CD14-positive monocyte (primary cell): ENCODE measurements around the gene CIITA. TPM values are rescaled to one million over a fixed set of nuclear protein-coding genes. Genes with fewer than 3 reads are reported as not detected.
A peak's percentile ranks its signal among the peaks of the same experiment; 100 is the strongest.

Experiments
- DNase-seq, 3 donors: peaks; one replicate each; pipeline ENCODE4 v3.0.0-alpha.2; 2011 to 2022
- H2AFZ ChIP-seq: 2 replicates; pipeline ENCODE4 v1.6.0; 2012; ENCODE audit warnings: mild to moderate bottlenecking, low read depth, low read length, inconsistent platforms; ENCODE audit not compliant: insufficient read depth, poor library complexity, severe bottlenecking
- H3K27ac ChIP-seq, 2 donors: 1 replicate in 1 of 2; 2 replicates in 1 of 2; pipeline ENCODE4 v1.5.1; 2012 to 2013; ENCODE audit warnings: low read length in 2 of 2, control low read depth in 1 of 2, inconsistent platforms in 1 of 2, low read depth in 1 of 2, mild to moderate bottlenecking in 1 of 2
- H3K27me3 ChIP-seq, 2 donors: one replicate each; pipeline versions ENCODE4 v1.6.0 to v1.6.1; 2011 to 2013; ENCODE audit warnings: low read length in 2 of 2; ENCODE audit not compliant: control insufficient read depth in 2 of 2, insufficient read depth in 2 of 2
- H3K36me3 ChIP-seq, 2 donors: replicated peaks in 1 of 2; 1 replicate in 1 of 2; 2 replicates in 1 of 2; pipeline versions ENCODE4 v1.5.1 to v1.6.1; 2012 to 2013; ENCODE audit warnings: low read length in 2 of 2, control low read depth in 1 of 2, inconsistent platforms in 1 of 2, mild to moderate bottlenecking in 1 of 2; ENCODE audit not compliant: insufficient read depth in 2 of 2, control insufficient read depth in 1 of 2
- H3K4me1 ChIP-seq, 2 donors: 1 replicate in 1 of 2; 2 replicates in 1 of 2; pipeline versions ENCODE4 v1.5.1 to v1.6.1; 2012 to 2013; ENCODE audit warnings: low read length in 2 of 2, control low read depth in 1 of 2, inconsistent platforms in 1 of 2, mild to moderate bottlenecking in 1 of 2, moderate library complexity in 1 of 2; ENCODE audit not compliant: insufficient read depth in 2 of 2, control insufficient read depth in 1 of 2
- H3K4me2 ChIP-seq: replicated peaks from 2 replicates; pipeline ENCODE3; 2012; ENCODE audit warnings: low read length, moderate library complexity, mild to moderate bottlenecking; ENCODE audit not compliant: poor library complexity, severe bottlenecking; ENCODE audit errors: extremely low read depth
- H3K4me3 ChIP-seq, 3 experiments: fragments of 200-600 bp in 1 of 3; sonication (generic) in 1 of 3; replicated peaks in 1 of 3; 1 replicate in 2 of 3; 2 replicates in 1 of 3; pipeline ENCODE4 v1.5.1; 2011 to 2013; ENCODE audit warnings: low read length in 3 of 3, mild to moderate bottlenecking in 3 of 3, control low read depth in 2 of 3, low read depth in 2 of 3, inconsistent platforms in 1 of 3, moderate library complexity in 1 of 3
- H3K79me2 ChIP-seq: 2 replicates; pipeline ENCODE4 v1.6.0; 2012; ENCODE audit warnings: mild to moderate bottlenecking, control low read depth, inconsistent platforms, low read length, moderate library complexity; ENCODE audit not compliant: insufficient read depth
- H3K9ac ChIP-seq: 2 replicates; pipeline ENCODE4 v1.6.0; 2017; ENCODE audit warnings: low read length, mild to moderate bottlenecking; ENCODE audit not compliant: insufficient read depth, poor library complexity, severe bottlenecking
- H3K9me3 ChIP-seq, 2 donors: replicated peaks in 1 of 2; 1 replicate in 1 of 2; 2 replicates in 1 of 2; pipeline versions ENCODE4 v1.5.1 to v1.6.1; 2012 to 2013; ENCODE audit warnings: low read length in 2 of 2, control low read depth in 1 of 2; ENCODE audit not compliant: control insufficient read depth in 1 of 2, insufficient read depth in 1 of 2
- H4K20me1 ChIP-seq: 2 replicates; pipeline ENCODE4 v1.6.0; 2012; ENCODE audit warnings: mild to moderate bottlenecking, low read length, control low read depth, moderate library complexity; ENCODE audit not compliant: insufficient read depth
- H3K27ac Mint-ChIP-seq, 7 donors: one replicate each; pipeline ENCODE4 v1.8.0; 2020; ENCODE audit warnings: mild to moderate bottlenecking in 7 of 7, mixed read lengths in 7 of 7, moderate library complexity in 6 of 7, inconsistent platforms in 2 of 7
- H3K27me3 Mint-ChIP-seq, 3 donors: one replicate each; pipeline ENCODE4 v1.8.0; 2021 to 2022; ENCODE audit warnings: low read depth in 3 of 3, mild to moderate bottlenecking in 3 of 3, mixed read lengths in 3 of 3, moderate library complexity in 3 of 3, inconsistent platforms in 1 of 3
- H3K36me3 Mint-ChIP-seq, 2 donors: one replicate each; pipeline ENCODE4 v1.8.0; 2020; ENCODE audit warnings: mixed read lengths in 2 of 2, inconsistent platforms in 1 of 2, mild to moderate bottlenecking in 1 of 2
- H3K4me1 Mint-ChIP-seq: one replicate; pipeline ENCODE4 v1.8.0; 2020; ENCODE audit warnings: mild to moderate bottlenecking, mixed read lengths
- H3K4me3 Mint-ChIP-seq, 2 donors: one replicate each; pipeline ENCODE4 v1.8.0; 2020; ENCODE audit warnings: mild to moderate bottlenecking in 2 of 2, mixed read lengths in 2 of 2, moderate library complexity in 1 of 2
- H3K9me3 Mint-ChIP-seq, 7 donors: one replicate each; pipeline ENCODE4 v1.8.0; 2020 to 2022; ENCODE audit warnings: mixed read lengths in 7 of 7, mild to moderate bottlenecking in 6 of 7, moderate library complexity in 6 of 7, inconsistent platforms in 2 of 7
- WGBS: methylation state at CpG from one replicate; pipeline ENCODE4 v1.1.5; 2013; ENCODE audit warnings: missing lambda C conversion rate; ENCODE audit not compliant: insufficient coverage; 5-methylcytosine and 5-hydroxymethylcytosine counted together
- intact Hi-C, 2 donors: fragments of 100-400 bp; cut with micrococcal nuclease; formaldehyde crosslinking; loops; one replicate each; pipeline versions ENCODE4 v1.15.0 to v1.15.1; 2023
- polyA plus RNA-seq, 3 donors: library from polyadenylated mRNA; depleted of rRNA in 1 of 3; unstranded in 2 of 3; stranded (reverse) in 1 of 3; fragments of 300-500 nt in 2 of 3; fragments of >200 nt in 1 of 3; fragmentation: Illumina TruSeq in 2 of 3; gene quantifications; 1 replicate in 2 of 3; 2 replicates in 1 of 3; pipeline ENCODE4 v1.2.3, GENCODE V29; 2012 to 2021
- TF ChIP-seq, protein P1 (sequence below): fragments of 200-600 bp; IDR thresholded peaks from one replicate; pipeline ENCODE4 v1.8.0; 2022; ENCODE audit warnings: antibody characterized with exemption, mild to moderate bottlenecking

The CIITA gene
- polyA plus RNA-seq, 3 donors: 15.6 to 178 (median 22.1) TPM

DNA sequence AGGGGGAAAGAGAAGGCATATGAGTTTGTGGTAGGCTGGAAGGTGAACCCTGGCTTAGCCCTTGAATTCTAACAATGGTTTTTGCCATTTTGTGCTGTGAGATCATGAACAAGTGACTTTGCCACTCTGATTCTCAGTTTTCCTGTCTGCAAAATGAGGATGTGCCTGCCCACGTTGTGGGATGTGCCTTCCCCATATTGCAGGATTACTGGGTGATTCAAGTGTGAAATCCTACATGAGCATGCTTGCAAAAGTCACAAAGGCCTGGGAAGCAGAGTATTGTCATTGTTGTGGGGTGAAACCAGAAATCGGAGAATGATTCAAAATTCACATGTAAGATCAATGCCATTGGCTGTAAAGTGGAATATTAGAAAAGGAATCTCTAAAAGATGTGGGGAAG, 29.8 kb upstream of the CIITA start:
- peak overlapping the region; percentile 73 for H3K4me2 ChIP-seq
- Mint-ChIP-seq H3K27me3 (peaks cover 0 to 7% (median 1%) of the 10 kb centered on the region in 3 donors), H3K9me3 (peaks cover 0 to 2% (median 0%) of the 10 kb centered on the region in 7 donors), H3K27ac (peak overlapping the region; percentile 82 to 96 (median 91)), H3K36me3 (no peaks in the 10 kb centered on the region), H3K4me3 (peak overlapping the region; percentile 17 to 84), H3K4me1 (peaks cover 92% of the 10 kb centered on the region)
- H3K9me3 ChIP-seq: no peaks in the 10 kb centered on the region
- DNase-seq: peak in 2 of 3 donors; percentile 49 to 77
- H4K20me1 ChIP-seq: no peaks in the 10 kb centered on the region
- H2AFZ ChIP-seq: no peak overlapping the region
- H3K79me2 ChIP-seq: no peaks in the 10 kb centered on the region
- intact Hi-C loops: loop anchor here in 1 of 2 donors (2.0 kb wide), 1 partner anchor 34 kb away; no protein-coding TSS in a partner anchor
- WGBS: 0% methylated on average over 2 of the region's 2 CpGs
- H3K27ac ChIP-seq: peak overlapping the region; percentile 72 to 86
- TF ChIP-seq, protein P1, sequence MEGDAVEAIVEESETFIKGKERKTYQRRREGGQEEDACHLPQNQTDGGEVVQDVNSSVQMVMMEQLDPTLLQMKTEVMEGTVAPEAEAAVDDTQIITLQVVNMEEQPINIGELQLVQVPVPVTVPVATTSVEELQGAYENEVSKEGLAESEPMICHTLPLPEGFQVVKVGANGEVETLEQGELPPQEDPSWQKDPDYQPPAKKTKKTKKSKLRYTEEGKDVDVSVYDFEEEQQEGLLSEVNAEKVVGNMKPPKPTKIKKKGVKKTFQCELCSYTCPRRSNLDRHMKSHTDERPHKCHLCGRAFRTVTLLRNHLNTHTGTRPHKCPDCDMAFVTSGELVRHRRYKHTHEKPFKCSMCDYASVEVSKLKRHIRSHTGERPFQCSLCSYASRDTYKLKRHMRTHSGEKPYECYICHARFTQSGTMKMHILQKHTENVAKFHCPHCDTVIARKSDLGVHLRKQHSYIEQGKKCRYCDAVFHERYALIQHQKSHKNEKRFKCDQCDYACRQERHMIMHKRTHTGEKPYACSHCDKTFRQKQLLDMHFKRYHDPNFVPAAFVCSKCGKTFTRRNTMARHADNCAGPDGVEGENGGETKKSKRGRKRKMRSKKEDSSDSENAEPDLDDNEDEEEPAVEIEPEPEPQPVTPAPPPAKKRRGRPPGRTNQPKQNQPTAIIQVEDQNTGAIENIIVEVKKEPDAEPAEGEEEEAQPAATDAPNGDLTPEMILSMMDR: no peak
- H3K4me3 ChIP-seq: peak overlapping the region in 1 of 3 experiments; percentile 66
- H3K9ac ChIP-seq: peak overlapping the region; percentile 9
- no peaks in the 10 kb centered on the region for H3K36me3 ChIP-seq
- peaks cover 85 to 92% of the 10 kb centered on the region in 2 donors for H3K4me1 ChIP-seq
- H3K27me3 ChIP-seq: no peaks in the 10 kb centered on the region

DNA sequence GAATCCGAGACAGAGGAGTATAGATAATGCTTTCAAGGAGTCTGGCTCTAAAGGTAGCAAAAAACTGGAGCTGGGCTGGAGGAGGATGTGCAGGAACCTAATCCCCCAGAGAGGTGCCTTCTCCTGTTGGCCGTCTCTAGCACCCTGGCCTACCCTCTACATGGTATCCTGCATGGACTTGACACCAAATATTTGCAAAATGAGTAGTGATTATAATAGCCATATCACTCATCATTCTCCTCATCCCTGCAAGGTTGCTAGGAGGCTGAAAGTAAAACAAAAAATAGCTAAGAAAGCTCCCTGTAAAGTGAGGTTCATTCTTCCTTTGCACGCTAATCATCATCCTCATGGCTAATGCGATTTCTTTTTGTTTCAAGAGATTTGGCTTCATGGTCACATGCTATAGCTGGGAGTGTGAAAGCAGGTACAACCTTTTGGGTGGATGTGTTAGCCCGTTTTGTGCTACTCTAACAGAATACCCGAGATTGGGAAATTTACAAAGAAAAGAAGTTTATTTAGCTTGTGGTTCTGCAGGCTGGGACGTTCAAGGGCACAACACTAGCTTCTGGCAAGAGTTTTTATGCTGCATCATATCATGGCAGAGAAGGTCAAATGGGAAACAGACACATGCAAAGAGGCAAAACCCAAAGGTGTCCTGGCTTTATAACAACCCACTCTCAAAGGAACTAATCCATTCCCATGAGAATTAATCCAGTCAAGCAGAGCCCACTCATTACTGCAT, 27.1 kb upstream of the CIITA start:
- H3K27me3 ChIP-seq: no peaks in the 10 kb centered on the region
- Mint-ChIP-seq H3K27ac (peak overlapping the region in 1 of 7 donors; percentile 77), H3K4me1 (peaks cover 79% of the 10 kb centered on the region), H3K9me3 (peaks cover 0 to 2% (median 0%) of the 10 kb centered on the region in 7 donors), H3K36me3 (no peaks in the 10 kb centered on the region), H3K4me3 (no peak overlapping the region), H3K27me3 (peaks cover 0 to 4% (median 1%) of the 10 kb centered on the region in 3 donors)
- intact Hi-C loops: no loop called here
- H3K4me3 ChIP-seq: no peak overlapping the region
- WGBS: 78% methylated on average over 4 of the region's 7 CpGs
- no peak overlapping the region for H3K4me2 ChIP-seq
- DNase-seq: no peak
- no peaks in the 10 kb centered on the region for H3K9me3 ChIP-seq
- H3K27ac ChIP-seq: no peak overlapping the region
- TF ChIP-seq, protein P1: no peak
- no peaks in the 10 kb centered on the region for H3K36me3 ChIP-seq
- no peak overlapping the region for H2AFZ ChIP-seq
- no peak overlapping the region for H3K9ac ChIP-seq
- H3K79me2 ChIP-seq: no peaks in the 10 kb centered on the region
- peaks cover 73 to 82% of the 10 kb centered on the region in 2 donors for H3K4me1 ChIP-seq
- H4K20me1 ChIP-seq: no peaks in the 10 kb centered on the region
